ENCODE measurements around the gene LRMDA.

- TF ChIP-seq CTCF (conservative IDR thresholded peaks at IDR 0.05; ENCODE audit: low read length) (no peak), EZH2phosphoT487 (IDR thresholded peaks at IDR 0.05; ENCODE audit: borderline replicate concordance) (no peak)
These were observed 43.3 kb upstream of the LRMDA start for GRCh38 chr10:75388082-75388481.

All from Loucy (cell line).